HepG2 (cell line): ENCODE results near the gene SRR. TPM values are rescaled to one million over a fixed set of nuclear protein-coding genes. Genes with fewer than 3 reads are reported as not detected.

Experiments
- ATAC-seq: fragments of 200-7000 bp; cut with Tn5 transposase; 3 replicates; pipeline ENCODE4 v1.9.1; 2020; ENCODE audit warnings: mild to moderate bottlenecking, moderate library complexity
- BruUV-seq: library from RNA; stranded (reverse); fragments of 400-500 nt; replicated peaks from 2 replicates; lab custom pipeline; 2021; lab: Mats Ljungman, UMichigan
- CTCF ChIA-PET: fragments of 300-600 bp; formaldehyde crosslinking; extraction: SDS; loops from one replicate; lab custom pipeline; 2021; ENCODE audit warnings: low total read pairs, inconsistent platforms, low intra/inter-chr PET ratio; lab: Yijun Ruan, JAX
- POLR2A ChIA-PET: fragments of 350-600 bp; sonication (Branson Sonifier 250); formaldehyde crosslinking; loops from one replicate; lab custom pipeline; 2020; ENCODE audit warnings: antibody characterized with exemption, inconsistent platforms; lab: Yijun Ruan, JAX
- DNase-seq: peaks from one replicate; pipeline ENCODE4 v3.0.0-alpha.2; 2015; ENCODE audit warnings: low spot score
- FAIRE-seq: peaks from 3 replicates; lab custom pipeline; 2011; peaks lifted over from hg19 to GRCh38; lab: Jason Lieb, UNC
- H2AFZ ChIP-seq: one replicate; pipeline ENCODE4 v1.6.1; 2011; ENCODE audit warnings: low read length, inconsistent platforms
- H3K27ac ChIP-seq: fragments of 300-600 bp; 3 replicates; pipeline ENCODE4 v1.8.0; 2011; ENCODE audit warnings: mixed run types, mild to moderate bottlenecking, mixed read lengths, low read length, inconsistent platforms; ENCODE audit not compliant: insufficient read depth; ENCODE audit errors: extremely low read length
- H3K27me3 ChIP-seq, 2 experiments: fragments of 200-600 bp in 1 of 2; 2 replicates in 1 of 2; 3 replicates in 1 of 2; pipeline versions ENCODE4 v1.6.0 to v1.8.0; 2011; ENCODE audit warnings: low read length in 2 of 2, mild to moderate bottlenecking in 2 of 2, moderate library complexity in 2 of 2, inconsistent platforms in 1 of 2; ENCODE audit not compliant: insufficient read depth in 2 of 2, control insufficient read depth in 1 of 2
- H3K36me3 ChIP-seq, 2 experiments: fragments of 200-600 bp in 1 of 2; replicated peaks in 1 of 2; 2 replicates in 1 of 2; 3 replicates in 1 of 2; pipeline versions ENCODE4 v1.5.1 to v1.8.0; 2011; ENCODE audit warnings: low read length in 2 of 2, inconsistent platforms in 1 of 2; ENCODE audit not compliant: insufficient read depth in 2 of 2, control insufficient read depth in 1 of 2
- H3K4me1 ChIP-seq: 2 replicates; pipeline ENCODE4 v1.5.1; 2012; ENCODE audit warnings: low read length, inconsistent platforms; ENCODE audit not compliant: insufficient read depth
- H3K4me2 ChIP-seq: 2 replicates; pipeline ENCODE4 v1.6.0; 2011; ENCODE audit warnings: low read depth, low read length, inconsistent platforms
- H3K4me3 ChIP-seq, 3 experiments: fragments of 200-600 bp in 1 of 3; sonication (generic), shearing (Covaris generic) in 1 of 3; replicated peaks in 1 of 3; 2 replicates each; pipeline ENCODE4 v1.5.1; 2011 to 2016; ENCODE audit warnings: low read length in 3 of 3, inconsistent platforms in 2 of 3, low read depth in 2 of 3, mild to moderate bottlenecking in 2 of 3, control low read depth in 1 of 3, mixed read lengths in 1 of 3; ENCODE audit not compliant: insufficient read depth in 1 of 3
- H3K79me2 ChIP-seq: one replicate; pipeline ENCODE4 v1.6.1; 2011; ENCODE audit warnings: low read length, inconsistent platforms; ENCODE audit not compliant: insufficient read depth
- H3K9ac ChIP-seq: 2 replicates; pipeline ENCODE4 v1.6.0; 2011; ENCODE audit warnings: mild to moderate bottlenecking, low read depth, low read length, inconsistent platforms; ENCODE audit not compliant: insufficient read depth
- H3K9me3 ChIP-seq: 2 replicates; pipeline ENCODE4 v1.5.1; 2012; ENCODE audit warnings: mild to moderate bottlenecking, low read length
- H4K20me1 ChIP-seq: 2 replicates; pipeline ENCODE4 v1.6.0; 2011; ENCODE audit warnings: inconsistent platforms, mild to moderate bottlenecking, low read length, moderate library complexity; ENCODE audit not compliant: insufficient read depth
- AGO2 ChIP-seq: fragments of 200-400 bp; formaldehyde crosslinking; optimal IDR thresholded peaks from 2 replicates; pipeline ENCODE3; 2017; ENCODE audit warnings: mild to moderate bottlenecking, low read depth, low read length, moderate library complexity
- GABPB1 ChIP-seq: IDR thresholded peaks from 2 replicates; pipeline ENCODE4 v1.6.1; 2016; ENCODE audit warnings: mild to moderate bottlenecking, missing genetic modification reagents, moderate library complexity, missing compliant biosample characterization
- HNRNPUL1 ChIP-seq: fragments of 200-400 bp; formaldehyde crosslinking; IDR thresholded peaks from 2 replicates; pipeline ENCODE4 v1.6.1; 2017; ENCODE audit warnings: low read depth, mild to moderate bottlenecking, low read length, moderate library complexity
- IRF2 ChIP-seq: IDR thresholded peaks from 2 replicates; pipeline ENCODE4 v1.6.1; 2018; ENCODE audit warnings: missing genetic modification reagents, missing compliant biosample characterization
- JDP2 ChIP-seq: sonication (generic); formaldehyde crosslinking; IDR thresholded peaks from 2 replicates; pipeline ENCODE4 v1.8.1; 2022; ENCODE audit warnings: missing genetic modification reagents, borderline replicate concordance
- KDM1A ChIP-seq: IDR thresholded peaks from 2 replicates; pipeline ENCODE4 v1.6.1; 2016; ENCODE audit warnings: missing compliant biosample characterization
- MAZ ChIP-seq, 2 experiments: sonication (generic) in 1 of 2; formaldehyde crosslinking in 1 of 2; IDR thresholded peaks; 2 replicates each; pipeline versions ENCODE4 v1.5.0 to v1.6.1; 2012 to 2020; ENCODE audit warnings: low read depth in 2 of 2, mild to moderate bottlenecking in 2 of 2, borderline replicate concordance in 1 of 2, improper control_type of control experiment in 1 of 2, low read length in 1 of 2, missing genetic modification reagents in 1 of 2, moderate library complexity in 1 of 2
- POLR2G ChIP-seq: fragments of 200-400 bp; formaldehyde crosslinking; IDR thresholded peaks from 2 replicates; pipeline ENCODE4 v1.6.1; 2018; ENCODE audit warnings: mild to moderate bottlenecking, low read depth, low read length, moderate library complexity
- RBFOX2 ChIP-seq: fragments of 200-400 bp; formaldehyde crosslinking; IDR thresholded peaks from 2 replicates; pipeline ENCODE4 v1.6.1; 2017; ENCODE audit warnings: low read depth, mild to moderate bottlenecking, low read length
- SOX5 ChIP-seq: IDR thresholded peaks from 2 replicates; pipeline ENCODE4 v1.6.1; 2016; ENCODE audit warnings: borderline replicate concordance
- THAP7 ChIP-seq: sonication (generic); formaldehyde crosslinking; IDR thresholded peaks from 2 replicates; pipeline ENCODE4 v1.8.1; 2023; ENCODE audit warnings: mild to moderate bottlenecking, missing genetic modification reagents
- ZNF367 ChIP-seq: sonication (generic); formaldehyde crosslinking; IDR thresholded peaks from 2 replicates; pipeline ENCODE4 v1.4.0; 2020; ENCODE audit warnings: missing genetic modification reagents, borderline replicate concordance
- ZNF749 ChIP-seq: sonication (generic); formaldehyde crosslinking; IDR thresholded peaks from 2 replicates; pipeline ENCODE4 v1.8.0; 2022; ENCODE audit warnings: mild to moderate bottlenecking, missing genetic modification reagents, moderate library complexity, borderline replicate concordance
- WGBS: methylation state at CpG from one replicate; pipeline ENCODE4 v1.1.6; 2017; ENCODE audit warnings: low lambda C conversion rate; 5-methylcytosine and 5-hydroxymethylcytosine counted together
- in situ Hi-C: cut with HindIII; loops from 2 replicates; pipeline ENCODE4 v1.10.0; 2017; ENCODE audit warnings: low pct_unique_long_range_greater_than_20kb; ENCODE audit not compliant: extremely low pct_ligation_motif_present
- intact Hi-C: fragments of 100-400 bp; cut with micrococcal nuclease; formaldehyde crosslinking; loops from one replicate; pipeline ENCODE4 v1.10.0; 2022; ENCODE audit not compliant: unreplicated experiment
- polyA plus RNA-seq, 8 experiments: library from polyadenylated mRNA; depleted of rRNA in 3 of 8; stranded (reverse) in 7 of 8; unstranded in 1 of 8; fragments of >200 nt; fragmentation: Illumina TruSeq in 4 of 8; extraction: Trizol in 4 of 8; gene quantifications; 2 replicates each; pipeline versions ENCODE4 v1.2.1 to v1.2.3, GENCODE V29; 2011 to 2016; ENCODE audit warnings: low read depth in 4 of 8, missing spikeins in 1 of 8, mixed read lengths in 1 of 8; ENCODE audit not compliant: insufficient read depth in 1 of 8
- total RNA-seq, 5 experiments: library from RNA; depleted of rRNA; stranded (reverse); fragments of >200 nt; fragmentation: Illumina TruSeq; extraction: Trizol; gene quantifications; 2 replicates each; pipeline ENCODE4 v1.2.3, GENCODE V29; 2016; ENCODE audit warnings: low read depth in 1 of 5

Gene SRR
- total and polyA plus RNA-seq, 2 of the 13 experiments (the other 11 are each of a cell fraction or from before 2014, with no cell fraction given): 3.6 to 7.8 TPM

- DNase-seq (no peak), ATAC-seq (no peak), FAIRE-seq (no peak)
- H3K79me2 ChIP-seq: no peaks in the 10 kb centered on the region
- H3K9me3 ChIP-seq: no peaks in the 10 kb centered on the region
- no TSS peak for BruUV-seq
- in situ Hi-C loops (no loop called here), intact Hi-C loops (no loop called here)
- TF ChIP-seq GABPB1 (CRISPR knock-in tag) (no peak), SOX5 (CRISPR knock-in tag) (no peak), IRF2 (CRISPR knock-in tag) (no peak)
- H3K36me3 ChIP-seq: peaks cover 3 to 13% of the 10 kb centered on the region in 2 experiments
- CTCF ChIA-PET: no interaction called here
- POLR2A ChIA-PET: no interaction called here
- H3K27me3 ChIP-seq: no peaks in the 10 kb centered on the region
- H3K4me3 ChIP-seq: no peak overlapping the region
- H2AFZ ChIP-seq: no peak overlapping the region
- no peaks in the 10 kb centered on the region for H4K20me1 ChIP-seq
- no peak overlapping the region for H3K4me2 ChIP-seq
- H3K4me1 ChIP-seq: no peaks in the 10 kb centered on the region
- H3K9ac ChIP-seq: no peak overlapping the region
- H3K27ac ChIP-seq: no peak overlapping the region
Observed at GRCh38 chr17:2319051-2319450, 15.3 kb downstream of the SRR start.

- no TSS peak for BruUV-seq
- H3K4me1 ChIP-seq: no peaks in the 10 kb centered on the region
- no peak for TF ChIP-seq KDM1A (CRISPR knock-in tag)
- TF ChIP-seq IRF2 (CRISPR knock-in tag): no peak
- peak; percentile 5 for TF ChIP-seq AGO2
- TF ChIP-seq ZNF749: no peak
- TF ChIP-seq RBFOX2: 0 out of 2 replicates have a peak, but pooled peaks have one; percentile 20
- TF ChIP-seq MAZ (IDR thresholded peaks at IDR 0.05; ENCODE audit: borderline replicate concordance, low read depth, low read length): no peak
- no peak for TF ChIP-seq MAZ (CRISPR knock-in tag; IDR thresholded peaks at IDR 0.05; ENCODE audit: low read depth)
- no peak for TF ChIP-seq JDP2
- TF ChIP-seq THAP7: no peak
- TF ChIP-seq ZNF367 (CRISPR knock-in tag): no peak
- TF ChIP-seq POLR2G: peak; percentile 37; the same call in 1 of the 2 replicates
- no peak for TF ChIP-seq HNRNPUL1
- TF ChIP-seq, all 625 proteins: peak for 3
- WGBS: 90% methylated on average over 1 of the region's 1 CpG
- Histone ChIP-seq H3K27me3 (no peaks in the 10 kb centered on the region), H3K4me2 (no peak overlapping the region), H3K36me3 (peaks cover 11 to 36% of the 10 kb centered on the region in 2 experiments), H2AFZ (no peak overlapping the region), H3K27ac (no peak overlapping the region), H3K9ac (no peak overlapping the region), H3K9me3 (no peaks in the 10 kb centered on the region), H4K20me1 (no peaks in the 10 kb centered on the region), H3K4me3 (no peak overlapping the region), H3K79me2 (peaks cover 3% of the 10 kb centered on the region)
- in situ Hi-C loops: no loop called here
- DNase-seq (no peak), ATAC-seq (no peak), FAIRE-seq (no peak)
- intact Hi-C loops: no loop called here
- CTCF ChIA-PET: no interaction called here
- POLR2A ChIA-PET: interaction anchor here (1.1 kb wide), 1 partner anchor 15 kb away, joined by 3 read pairs; the partner anchor contains the start of gene TSR1
Observed at GRCh38 chr17:2321399-2321798, 17.6 kb downstream of the SRR start.
